Motor neuron (in vitro differentiated cells): ENCODE data around the gene FOXA3. TPM values are rescaled to one million over a fixed set of nuclear protein-coding genes. Genes with fewer than 3 reads are reported as not detected.
"Not testable (repeated sequence)": the region's sequence is repeated elsewhere in the genome, so short reads cannot be mapped to it uniquely, and the experiment has no call there.

Experiments used
- ATAC-seq, 8 experiments: fragments of 200-7000 bp; cut with Tn5 transposase; replicated peaks in 6 of 8; 2 replicates each; pipeline ENCODE4 v1.8.0; 2021; ENCODE audit warnings: mild to moderate bottlenecking in 8 of 8, moderate library complexity in 8 of 8
- H3K27ac ChIP-seq, 2 donors: fragments of 250-450 bp; sonication (Bioruptor Pico); 2 replicates each; pipeline ENCODE4 v1.9.0; 2021; ENCODE audit warnings: antibody characterized with exemption in 2 of 2, mild to moderate bottlenecking in 2 of 2, moderate library complexity in 1 of 2
- H3K4me1 ChIP-seq, 2 donors: fragments of 250-450 bp; sonication (Bioruptor Pico); replicated peaks in 1 of 2; 2 replicates each; pipeline ENCODE4 v1.6.1; 2021; ENCODE audit warnings: antibody characterized with exemption in 2 of 2, mild to moderate bottlenecking in 2 of 2, moderate library complexity in 1 of 2
- H3K4me3 ChIP-seq, 5 donors: fragments of 250-450 bp; sonication (Bioruptor Pico); 2 replicates each; pipeline ENCODE4 v1.9.0; 2021; ENCODE audit warnings: antibody characterized with exemption in 5 of 5, mild to moderate bottlenecking in 5 of 5, moderate library complexity in 4 of 5
- WGBS, 10 experiments: fragments of 450-650 bp; shearing (Covaris generic); methylation state at CpG; one replicate each; pipeline ENCODE4 v1.0.0; 2022; 5-methylcytosine and 5-hydroxymethylcytosine counted together
- in situ Hi-C, 9 experiments: fragments of 400-800 bp; cut with MboI; loops; one replicate each; pipeline ENCODE4 v1.15.0; 2021; ENCODE audit warnings: low sequenced_read_pairs in 9 of 9, low pct_unique_long_range_greater_than_20kb in 2 of 9; ENCODE audit not compliant: unreplicated experiment in 9 of 9
- total RNA-seq, 8 experiments: library from RNA; unstranded; fragments of 300-600 nt; gene quantifications; 2 replicates each; pipeline versions ENCODE4 v1.2.3 to v1.2.4, GENCODE V29; 2022

The FOXA3 gene
- total RNA-seq, 8 experiments from 2014 or later = 0.13 to 0.84 (median 0.42) TPM; not detected in 2

DNA sequence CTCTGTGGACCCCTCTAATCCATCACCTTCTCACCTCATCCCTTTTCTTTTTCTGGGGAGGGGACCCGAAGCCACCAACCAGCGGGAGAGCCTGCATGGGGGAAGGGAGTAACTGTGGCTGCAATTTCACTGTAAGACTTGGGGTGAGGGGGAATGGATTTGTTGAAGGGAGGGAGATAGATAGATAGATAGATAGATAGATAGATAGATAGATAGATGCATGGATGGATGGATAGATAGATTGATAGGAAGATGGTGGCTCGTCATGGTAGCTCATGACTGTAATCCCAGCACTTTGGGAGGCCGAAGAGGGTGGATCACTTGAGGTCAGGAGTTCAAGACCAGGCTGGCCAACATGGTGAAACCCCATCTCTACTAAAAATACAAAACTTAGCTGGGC is 3.1 kb downstream of the FOXA3 start:
- H3K4me1 ChIP-seq, H3K4me3 ChIP-seq, ATAC-seq, H3K27ac ChIP-seq, in situ Hi-C loops: not testable (repeated sequence)
- WGBS, 10 experiments = 31 to 100% (median 73%) methylated on average over 1 to 4 of the region's 4 CpGs; no CpG with 5 or more reads in 3 of the 10 experiments

- in situ Hi-C loops = no loop called here
- Histone ChIP-seq H3K27ac (no peak overlapping the region), H3K4me3 (no peak overlapping the region), H3K4me1 (no peaks in the 10 kb centered on the region)
- no peak for ATAC-seq
- WGBS, 10 experiments = 20 to 100% (median 75%) methylated on average over 1 to 4 of the region's 5 CpGs
Observed at GRCh38 chr19:45870798-45871197, 6.7 kb downstream of the FOXA3 start.

DNA sequence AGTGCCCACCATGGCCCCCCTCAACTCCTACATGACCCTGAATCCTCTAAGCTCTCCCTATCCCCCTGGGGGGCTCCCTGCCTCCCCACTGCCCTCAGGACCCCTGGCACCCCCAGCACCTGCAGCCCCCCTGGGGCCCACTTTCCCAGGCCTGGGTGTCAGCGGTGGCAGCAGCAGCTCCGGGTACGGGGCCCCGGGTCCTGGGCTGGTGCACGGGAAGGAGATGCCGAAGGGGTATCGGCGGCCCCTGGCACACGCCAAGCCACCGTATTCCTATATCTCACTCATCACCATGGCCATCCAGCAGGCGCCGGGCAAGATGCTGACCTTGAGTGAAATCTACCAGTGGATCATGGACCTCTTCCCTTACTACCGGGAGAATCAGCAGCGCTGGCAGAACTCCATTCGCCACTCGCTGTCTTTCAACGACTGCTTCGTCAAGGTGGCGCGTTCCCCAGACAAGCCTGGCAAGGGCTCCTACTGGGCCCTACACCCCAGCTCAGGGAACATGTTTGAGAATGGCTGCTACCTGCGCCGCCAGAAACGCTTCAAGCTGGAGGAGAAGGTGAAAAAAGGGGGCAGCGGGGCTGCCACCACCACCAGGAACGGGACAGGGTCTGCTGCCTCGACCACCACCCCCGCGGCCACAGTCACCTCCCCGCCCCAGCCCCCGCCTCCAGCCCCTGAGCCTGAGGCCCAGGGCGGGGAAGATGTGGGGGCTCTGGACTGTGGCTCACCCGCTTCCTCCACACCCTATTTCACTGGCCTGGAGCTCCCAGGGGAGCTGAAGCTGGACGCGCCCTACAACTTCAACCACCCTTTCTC is 8.2 kb downstream of the FOXA3 start:
- WGBS, 10 experiments = 92 to 100% methylated on average over 1 to 10 of the region's 34 CpGs; no CpG with 5 or more reads in 8 of the 10 experiments
- ATAC-seq = no peak
- Histone ChIP-seq H3K4me3 (no peak overlapping the region), H3K4me1 (peaks cover 11 to 13% of the 10 kb centered on the region in 2 donors), H3K27ac (no peak overlapping the region)
- in situ Hi-C loops = no loop called here

DNA sequence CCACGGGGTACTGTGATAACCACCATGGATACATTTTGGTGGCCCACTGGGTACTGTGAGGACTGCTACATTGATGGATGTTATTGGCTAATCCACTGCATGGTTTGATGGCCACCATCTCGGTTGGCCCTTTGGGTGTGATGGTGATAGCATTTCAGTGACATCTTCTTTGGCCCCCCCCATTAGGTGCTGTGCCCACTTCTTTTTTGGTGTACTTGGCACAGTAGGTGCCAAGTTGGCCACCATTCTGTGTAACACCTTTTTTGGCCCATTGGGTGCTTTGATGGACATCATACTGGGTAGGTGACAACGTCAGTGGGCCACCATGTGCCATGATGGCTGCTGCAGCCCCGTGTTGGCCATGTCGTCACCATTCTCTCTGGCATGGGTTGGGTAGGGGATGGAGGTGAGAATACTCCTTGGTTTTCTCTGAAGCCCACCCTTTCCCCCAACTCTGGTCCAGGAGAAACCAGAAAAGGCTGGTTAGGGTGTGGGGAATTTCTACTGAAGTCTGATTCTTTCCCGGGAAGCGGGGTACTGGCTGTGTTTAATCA is 9.2 kb downstream of the FOXA3 start:
- Histone ChIP-seq H3K4me3 (no peak overlapping the region), H3K4me1 (peaks cover 11 to 13% of the 10 kb centered on the region in 2 donors), H3K27ac (no peak overlapping the region)
- no peak for ATAC-seq
- WGBS, 10 experiments = 48 to 80% (median 78%) methylated on average over 1 to 6 of the region's 7 CpGs; no CpG with 5 or more reads in 4 of the 10 experiments
- in situ Hi-C loops = no loop called here

GRCh38 chr19:45874620-45874966 is 10.5 kb downstream of the FOXA3 start:
- in situ Hi-C loops = no loop called here
- Histone ChIP-seq H3K4me3 (no peak overlapping the region), H3K4me1 (peaks cover 11 to 13% of the 10 kb centered on the region in 2 donors), H3K27ac (no peak overlapping the region)
- no peak for ATAC-seq
- WGBS, 10 experiments = 33 to 100% (median 80%) methylated on average over 1 to 7 of the region's 7 CpGs; no CpG with 5 or more reads in 3 of the 10 experiments

GRCh38 chr19:45876161-45876410 is 12.0 kb downstream of the FOXA3 start:
- Histone ChIP-seq H3K4me3 (no peak overlapping the region), H3K27ac (no peak overlapping the region), H3K4me1 (peaks cover 11 to 13% of the 10 kb centered on the region in 2 donors)
- peak in 6 of 8 experiments; percentile 8 to 47 (median 30) for ATAC-seq
- 80 to 100% (median 90%) methylated on average over 1 to 2 of the region's 4 CpGs; no CpG with 5 or more reads in 6 of the 10 experiments for WGBS, 10 experiments
- in situ Hi-C loops = no loop called here

DNA sequence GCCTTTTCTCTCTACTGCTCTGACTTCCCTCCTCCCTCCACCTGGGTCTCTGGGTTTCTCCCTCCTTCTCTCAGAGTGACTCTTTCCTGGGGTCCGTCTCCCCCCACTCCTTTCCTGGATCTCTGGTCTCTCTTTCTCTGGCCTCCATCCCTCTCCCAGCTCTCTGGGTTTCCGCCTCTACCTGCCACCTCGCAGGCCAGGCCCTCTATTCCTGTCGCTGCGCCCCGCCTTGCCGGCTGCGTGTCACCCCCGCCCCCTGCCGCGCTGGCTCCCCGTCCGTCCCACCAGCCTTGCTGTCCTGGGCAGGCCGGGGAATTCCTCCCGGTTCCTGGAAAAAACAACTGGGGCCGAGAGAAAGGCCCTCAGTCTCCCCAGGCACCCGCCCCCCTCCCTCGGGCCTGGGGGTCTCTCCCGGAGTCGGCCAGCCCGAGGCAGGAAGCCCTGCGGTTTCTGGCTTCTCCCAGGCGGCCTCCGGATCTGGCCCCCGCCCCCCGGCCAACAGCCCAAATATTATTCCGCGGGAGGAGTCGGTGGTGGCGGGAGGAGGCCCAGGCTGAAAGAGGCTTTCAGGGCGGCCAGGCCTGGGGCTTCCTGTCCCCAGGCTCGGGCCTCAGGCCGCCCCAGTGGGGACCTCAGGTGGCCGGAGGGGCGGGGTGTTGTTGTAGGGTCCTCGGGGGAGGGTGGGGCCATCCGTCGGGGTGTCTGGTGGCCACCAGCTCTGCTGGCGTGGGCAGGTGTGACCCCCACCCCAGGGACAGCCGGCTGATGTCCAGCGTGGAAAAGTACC is 12.5 kb downstream of the FOXA3 start:
- H3K4me3 ChIP-seq = no peak overlapping the region
- in situ Hi-C loops = no loop called here
- peak; percentile 21 to 80 (median 59) for ATAC-seq
- WGBS, 10 experiments = 14% methylated on average over 1 of the region's 41 CpGs; no CpG with 5 or more reads in 9 of the 10 experiments
- peaks cover 11 to 14% of the 10 kb centered on the region in 2 donors for H3K4me1 ChIP-seq
- H3K27ac ChIP-seq = peak overlapping the region in 1 of 2 donors; percentile 20

DNA sequence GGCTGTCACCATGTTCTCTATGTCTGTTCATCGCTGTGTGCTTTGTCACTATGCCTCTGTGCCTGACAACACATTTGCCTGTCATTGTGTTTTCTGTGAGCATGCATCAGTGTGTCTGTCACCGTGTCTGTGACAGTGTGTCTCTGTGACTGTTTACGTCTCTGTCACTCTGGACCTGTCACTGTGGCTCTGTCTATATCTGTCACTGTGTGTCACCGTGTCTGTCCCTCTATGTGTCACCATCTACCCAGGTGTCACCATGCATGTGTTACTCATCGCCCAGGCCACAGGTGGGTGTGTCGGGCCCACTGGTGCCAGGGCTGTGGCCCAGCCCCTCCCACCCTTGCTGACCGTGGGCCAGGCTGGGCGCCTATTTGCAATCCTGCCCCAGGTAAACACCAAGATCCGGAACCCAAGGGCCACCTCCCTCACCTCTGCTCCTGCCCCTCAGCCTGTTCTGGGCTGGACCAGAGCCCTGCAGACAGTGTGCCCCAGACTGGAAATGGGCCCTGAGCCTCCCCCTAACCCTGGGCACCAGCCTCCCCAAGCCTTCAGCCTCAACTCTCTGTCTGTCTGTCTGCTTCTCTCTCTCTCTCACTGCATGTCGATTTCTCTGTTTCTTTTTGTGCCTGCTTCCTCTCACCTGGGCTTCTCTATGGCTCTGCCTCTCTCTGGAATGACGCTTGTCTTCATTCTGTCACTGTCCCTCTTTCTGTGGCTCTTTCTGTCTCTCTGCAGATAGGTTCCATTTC is 14.1 kb downstream of the FOXA3 start:
- 50 to 95% (median 75%) methylated on average over 1 to 4 of the region's 11 CpGs; no CpG with 5 or more reads in 3 of the 10 experiments for whole genome bisulfite sequencing, 10 experiments
- Histone ChIP-seq H3K4me1 (peaks cover 21 to 30% of the 10 kb centered on the region in 2 donors), H3K4me3 (no peak overlapping the region), H3K27ac (no peak overlapping the region)
- in situ Hi-C loops = no loop called here
- ATAC-seq = peak in 3 of 8 experiments; percentile 7 to 15 (median 13)

DNA sequence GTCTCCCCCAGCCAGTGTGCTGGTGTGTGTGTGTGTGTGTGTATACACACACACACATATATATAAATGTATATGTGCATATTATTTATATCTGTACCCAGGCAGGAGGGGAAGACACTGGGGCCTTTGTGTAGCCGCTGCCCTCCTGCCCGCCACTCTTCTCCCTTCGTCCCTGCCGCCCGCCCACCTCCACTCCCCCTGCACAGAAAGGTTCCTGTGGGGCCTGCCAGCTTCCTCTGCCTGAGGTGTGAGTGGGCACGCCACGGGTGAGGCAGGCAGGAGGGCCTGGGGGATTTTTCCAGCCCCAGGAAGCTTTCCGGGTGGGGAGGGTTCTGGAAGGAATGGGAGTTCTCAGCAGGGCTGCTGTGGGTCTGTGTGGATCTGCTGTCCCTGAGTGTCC is 14.9 kb downstream of the FOXA3 start:
- in situ Hi-C loops = no loop called here
- H3K27ac ChIP-seq = no peak overlapping the region
- peak in 1 of 8 experiments; percentile 53 for ATAC-seq
- no CpG with 5 or more reads among the region's 8 CpGs for WGBS, 10 experiments
- peaks cover 27 to 36% of the 10 kb centered on the region in 2 donors for H3K4me1 ChIP-seq
- H3K4me3 ChIP-seq = no peak overlapping the region

DNA sequence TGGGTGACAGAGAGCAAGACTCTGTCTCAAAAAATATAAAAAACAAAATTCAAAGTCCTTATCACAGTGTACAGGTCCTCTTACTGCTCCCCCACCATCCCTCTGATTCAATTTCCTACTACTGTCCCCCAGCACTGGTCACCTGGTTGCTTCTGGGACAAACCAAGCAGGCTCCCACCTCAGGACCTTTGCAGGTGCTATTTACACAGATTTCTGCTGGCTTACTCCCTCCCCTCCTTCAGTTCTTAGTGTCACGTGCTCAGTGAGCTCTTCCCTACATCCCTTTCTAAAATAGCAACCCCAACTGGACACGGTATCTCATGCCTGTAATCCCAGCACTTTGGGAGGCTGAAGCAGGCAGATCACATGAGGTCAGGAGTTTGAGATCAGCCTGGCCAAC is 15.8 kb downstream of the FOXA3 start:
- ATAC-seq = no peak
- in situ Hi-C loops = no loop called here
- 60 to 100% (median 92%) methylated on average over 1 to 2 of the region's 2 CpGs; no CpG with 5 or more reads in 7 of the 10 experiments for WGBS, 10 experiments
- Histone ChIP-seq H3K4me3 (no peak overlapping the region), H3K4me1 (peaks cover 36 to 44% of the 10 kb centered on the region in 2 donors), H3K27ac (no peak overlapping the region)

- H3K4me1 ChIP-seq = peaks cover 35 to 44% of the 10 kb centered on the region in 2 donors
- WGBS, 10 experiments = 63 to 86% (median 72%) methylated on average over 3 to 10 of the region's 10 CpGs; no CpG with 5 or more reads in 1 of the 10 experiments
- no peak overlapping the region for H3K4me3 ChIP-seq
- H3K27ac ChIP-seq = no peak overlapping the region
- in situ Hi-C loops = no loop called here
- no peak for ATAC-seq
Observed at GRCh38 chr19:45881082-45881908, 17.2 kb downstream of the FOXA3 start.

GRCh38 chr19:45881909-45882528 is 17.9 kb downstream of the FOXA3 start:
- in situ Hi-C loops = no loop called here
- no peak for ATAC-seq
- 0 to 100% (median 33%) methylated on average over 1 to 2 of the region's 4 CpGs; no CpG with 5 or more reads in 3 of the 10 experiments for WGBS, 10 experiments
- no peak overlapping the region for H3K27ac ChIP-seq
- peak overlapping the region in 2 of 5 donors; percentile 19 to 28 for H3K4me3 ChIP-seq
- peaks cover 28 to 37% of the 10 kb centered on the region in 2 donors for H3K4me1 ChIP-seq
